ENCODE results near the gene SLC6A1. TPM values are rescaled to one million over a fixed set of nuclear protein-coding genes. Genes with fewer than 3 reads are reported as not detected.

The SLC6A1 gene
- total and polyA plus RNA-seq, 8 donors: 0.29 to 5.6 (median 2.8) TPM; not detected in 5

DNA sequence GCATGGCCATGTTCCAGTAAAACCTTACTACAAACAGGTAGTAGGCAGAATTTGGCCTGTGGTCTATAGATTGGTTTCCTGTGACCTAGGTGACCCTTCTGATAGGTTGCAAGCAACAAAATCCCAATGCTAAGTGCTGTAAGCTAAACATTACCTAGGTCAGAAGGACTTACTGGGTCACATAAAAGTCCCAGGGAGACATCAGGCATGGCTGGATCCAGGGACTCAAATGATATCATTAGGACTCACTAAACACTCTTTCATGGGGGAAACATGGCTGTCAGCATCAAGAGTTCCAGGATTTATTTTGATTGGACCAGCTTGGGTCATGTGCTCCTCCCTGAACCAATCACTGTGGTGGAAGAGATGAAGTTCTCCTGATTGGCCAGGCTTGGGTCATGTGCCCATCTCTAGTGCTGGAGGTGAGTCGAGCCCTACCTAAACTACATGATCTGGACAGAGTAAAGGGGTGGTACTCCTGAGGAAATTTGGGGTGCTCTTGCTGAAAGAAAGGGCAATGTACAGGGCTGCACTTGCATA, 16.8 kb upstream of the SLC6A1 start:
- intact Hi-C loops (cut with DNase I; ENCODE audit: low total_unique reads): no loop called here
- H3K27me3 ChIP-seq: peaks cover 0 to 53% (median 7%) of the 10 kb centered on the region in 3 donors
- no peak overlapping the region for H3K27ac ChIP-seq
- H3K36me3 ChIP-seq: no peaks in the 10 kb centered on the region
- no peak for DNase-seq
- TF ChIP-seq, protein P1, sequence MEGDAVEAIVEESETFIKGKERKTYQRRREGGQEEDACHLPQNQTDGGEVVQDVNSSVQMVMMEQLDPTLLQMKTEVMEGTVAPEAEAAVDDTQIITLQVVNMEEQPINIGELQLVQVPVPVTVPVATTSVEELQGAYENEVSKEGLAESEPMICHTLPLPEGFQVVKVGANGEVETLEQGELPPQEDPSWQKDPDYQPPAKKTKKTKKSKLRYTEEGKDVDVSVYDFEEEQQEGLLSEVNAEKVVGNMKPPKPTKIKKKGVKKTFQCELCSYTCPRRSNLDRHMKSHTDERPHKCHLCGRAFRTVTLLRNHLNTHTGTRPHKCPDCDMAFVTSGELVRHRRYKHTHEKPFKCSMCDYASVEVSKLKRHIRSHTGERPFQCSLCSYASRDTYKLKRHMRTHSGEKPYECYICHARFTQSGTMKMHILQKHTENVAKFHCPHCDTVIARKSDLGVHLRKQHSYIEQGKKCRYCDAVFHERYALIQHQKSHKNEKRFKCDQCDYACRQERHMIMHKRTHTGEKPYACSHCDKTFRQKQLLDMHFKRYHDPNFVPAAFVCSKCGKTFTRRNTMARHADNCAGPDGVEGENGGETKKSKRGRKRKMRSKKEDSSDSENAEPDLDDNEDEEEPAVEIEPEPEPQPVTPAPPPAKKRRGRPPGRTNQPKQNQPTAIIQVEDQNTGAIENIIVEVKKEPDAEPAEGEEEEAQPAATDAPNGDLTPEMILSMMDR (IDR thresholded peaks at IDR 0.05): no peak
- TF ChIP-seq POLR2A (IDR thresholded peaks at IDR 0.05) (no peak), EP300 (IDR thresholded peaks at IDR 0.05) (no peak), POLR2AphosphoS5 (IDR thresholded peaks at IDR 0.05) (no peak)
- WGBS, 5 donors: 40 to 85% (median 78%) methylated on average over 1 of the region's 1 CpG
- H3K9me3 ChIP-seq: no peaks in the 10 kb centered on the region
- H3K4me3 ChIP-seq: no peak overlapping the region
- H3K4me1 ChIP-seq: no peaks in the 10 kb centered on the region

DNA sequence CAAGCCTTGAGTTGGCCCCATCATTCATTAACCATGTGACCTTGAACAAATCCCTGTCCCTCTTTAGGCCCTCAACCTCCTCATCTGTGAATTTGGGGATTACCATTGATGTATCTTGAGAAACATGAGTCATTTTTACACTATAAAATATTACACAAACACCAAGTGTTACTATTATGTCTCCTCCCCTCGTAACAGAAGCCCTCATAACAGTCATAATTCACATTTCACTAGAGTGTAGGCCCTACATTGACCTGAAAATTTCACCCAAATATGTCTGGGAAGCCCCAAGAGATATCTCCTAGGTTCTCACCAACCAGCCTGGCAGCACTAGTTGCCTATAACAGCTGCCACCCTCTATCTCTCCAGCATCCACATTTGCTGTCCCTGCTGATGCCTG, 15.8 kb upstream of the SLC6A1 start:
- no peak overlapping the region for H3K4me3 ChIP-seq
- no peaks in the 10 kb centered on the region for H3K4me1 ChIP-seq
- H3K27ac ChIP-seq: no peak overlapping the region
- 53 to 84% (median 76%) methylated on average over 1 of the region's 1 CpG for WGBS, 5 donors
- H3K27me3 ChIP-seq: peaks cover 0 to 47% (median 7%) of the 10 kb centered on the region in 3 donors
- TF ChIP-seq POLR2A (IDR thresholded peaks at IDR 0.05) (no peak), EP300 (IDR thresholded peaks at IDR 0.05) (no peak), POLR2AphosphoS5 (IDR thresholded peaks at IDR 0.05) (no peak)
- TF ChIP-seq, protein P1 (IDR thresholded peaks at IDR 0.05): no peak
- intact Hi-C loops (cut with DNase I; ENCODE audit: low total_unique reads): no loop called here
- H3K36me3 ChIP-seq: no peaks in the 10 kb centered on the region
- H3K9me3 ChIP-seq: no peaks in the 10 kb centered on the region
- DNase-seq: no peak

DNA sequence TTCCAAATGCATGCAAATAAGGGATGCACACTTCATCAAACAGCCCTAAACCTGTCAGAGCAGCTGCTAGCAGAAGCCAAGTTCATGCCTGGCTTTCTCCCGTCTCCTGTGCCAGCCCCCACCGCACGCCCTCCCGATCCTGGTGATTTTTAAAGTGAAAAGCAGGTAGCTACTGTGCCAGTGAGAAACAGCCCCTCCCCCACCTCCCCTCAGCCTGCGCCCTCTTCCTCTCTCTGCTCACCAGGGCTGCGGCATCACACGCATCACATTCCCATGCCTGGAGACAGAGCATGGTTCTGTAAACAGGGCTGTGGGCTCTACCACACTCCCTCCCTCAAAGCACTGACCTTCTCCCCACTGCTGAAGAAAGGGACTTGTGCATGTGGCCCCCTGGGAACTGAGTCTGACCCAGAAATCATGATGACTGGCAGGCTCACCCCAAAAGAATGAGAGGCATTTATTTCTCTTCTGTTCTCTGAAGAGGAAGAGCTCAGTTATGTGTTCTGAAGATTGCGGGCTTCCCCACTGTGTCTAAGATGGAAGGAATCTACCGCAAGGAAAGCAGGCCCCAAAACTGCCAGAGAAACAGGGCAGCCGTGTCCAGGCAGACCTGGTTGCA, 14.5 kb upstream of the SLC6A1 start:
- Histone ChIP-seq H3K9me3 (no peaks in the 10 kb centered on the region), H3K4me3 (no peak overlapping the region), H3K27me3 (peaks cover 0 to 35% (median 2%) of the 10 kb centered on the region in 3 donors), H3K36me3 (no peaks in the 10 kb centered on the region), H3K4me1 (peaks cover 0 to 5% (median 2%) of the 10 kb centered on the region in 4 donors), H3K27ac (no peak overlapping the region)
- intact Hi-C loops (cut with DNase I; ENCODE audit: low total_unique reads): no loop called here
- WGBS, 5 donors: 33 to 42% (median 41%) methylated on average over 10 of the region's 10 CpGs
- no peak for DNase-seq
- TF ChIP-seq POLR2A (IDR thresholded peaks at IDR 0.05) (no peak), EP300 (IDR thresholded peaks at IDR 0.05) (no peak), POLR2AphosphoS5 (IDR thresholded peaks at IDR 0.05) (no peak)
- TF ChIP-seq, protein P1 (IDR thresholded peaks at IDR 0.05): no peak

DNA sequence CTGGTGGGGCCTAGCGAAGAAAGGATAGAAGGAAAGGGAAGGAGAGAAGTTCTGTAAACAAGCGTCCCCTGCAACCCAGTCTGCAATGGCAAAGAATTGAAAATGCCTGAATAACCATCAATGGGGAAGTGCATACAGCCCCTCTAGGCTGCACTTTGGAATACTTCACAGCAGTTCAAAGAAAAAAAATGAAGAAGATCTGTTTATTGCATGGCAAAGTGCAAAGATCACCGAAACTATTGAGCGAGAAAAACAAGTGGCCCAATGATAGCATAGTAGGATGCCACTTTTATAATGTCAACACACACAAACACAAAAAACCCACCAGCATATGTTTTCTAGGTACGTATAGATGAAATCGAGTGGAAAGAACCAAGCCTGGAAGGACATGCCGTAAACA, 13.6 kb upstream of the SLC6A1 start:
- TF ChIP-seq EP300 (IDR thresholded peaks at IDR 0.05): no peak
- TF ChIP-seq POLR2A (IDR thresholded peaks at IDR 0.05): no peak
- TF ChIP-seq, protein P1 (IDR thresholded peaks at IDR 0.05): no peak
- TF ChIP-seq POLR2AphosphoS5 (IDR thresholded peaks at IDR 0.05): no peak
- intact Hi-C loops (cut with DNase I; ENCODE audit: low total_unique reads): no loop called here
- 88 to 94% (median 92%) methylated on average over 7 of the region's 7 CpGs for WGBS, 5 donors
- Histone ChIP-seq H3K9me3 (no peaks in the 10 kb centered on the region), H3K4me3 (no peak overlapping the region), H3K27ac (no peak overlapping the region), H3K27me3 (peaks cover 0 to 25% (median 2%) of the 10 kb centered on the region in 3 donors), H3K4me1 (peaks cover 0 to 10% (median 4%) of the 10 kb centered on the region in 4 donors), H3K36me3 (no peaks in the 10 kb centered on the region)
- DNase-seq: no peak

All from stomach (tissue), 9 donors.